Heart right ventricle (tissue), 16 donors: ENCODE measurements around the gene MINDY4. TPM values are rescaled to one million over a fixed set of nuclear protein-coding genes. Genes with fewer than 3 reads are reported as not detected.

Experiments
- ATAC-seq, 8 donors: fragments of 200-7000 bp; cut with Tn5 transposase; one replicate each; pipeline ENCODE4 v1.9.1; 2020; ENCODE audit warnings: mild to moderate bottlenecking in 8 of 8, moderate library complexity in 8 of 8, moderate number of reproducible peaks in 1 of 8
- DNase-seq, 2 donors: peaks; one replicate each; pipeline ENCODE4 v3.0.0-alpha.2; 2020
- H3K27ac ChIP-seq, 10 donors: fragments of 200-600 bp; sonication (generic) in 2 of 10; one replicate each; pipeline versions ENCODE4 v1.5.0 to v1.8.0; 2020 to 2022; ENCODE audit warnings: mild to moderate bottlenecking in 3 of 10
- H3K27me3 ChIP-seq, 7 donors: fragments of 200-600 bp; one replicate each; pipeline ENCODE4 v1.8.0; 2021 to 2022; ENCODE audit warnings: mild to moderate bottlenecking in 2 of 7
- H3K36me3 ChIP-seq, 9 donors: fragments of 200-600 bp; sonication (generic) in 1 of 9; one replicate each; pipeline versions ENCODE4 v1.5.0 to v1.8.0; 2020 to 2022; ENCODE audit warnings: mild to moderate bottlenecking in 2 of 9
- H3K4me1 ChIP-seq, 9 donors: fragments of 200-600 bp; sonication (generic) in 1 of 9; one replicate each; pipeline versions ENCODE4 v1.5.0 to v1.8.0; 2020 to 2022; ENCODE audit warnings: mild to moderate bottlenecking in 4 of 9
- H3K4me3 ChIP-seq, 10 donors: fragments of 200-600 bp; sonication (generic) in 2 of 10; one replicate each; pipeline versions ENCODE4 v1.5.0 to v1.8.0; 2020 to 2022; ENCODE audit warnings: mild to moderate bottlenecking in 7 of 10, moderate library complexity in 2 of 10
- H3K9me3 ChIP-seq, 11 donors: fragments of 200-600 bp in 10 of 11; sonication (generic) in 2 of 11; one replicate each; pipeline versions ENCODE4 v1.5.0 to v1.8.0; 2013 to 2022; ENCODE audit warnings: mild to moderate bottlenecking in 2 of 11, control low read depth in 1 of 11, moderate library complexity in 1 of 11
- CTCF ChIP-seq, 9 donors: fragments of 200-600 bp; sonication (generic) in 2 of 9; IDR thresholded peaks; one replicate each; pipeline versions ENCODE4 v1.5.0 to v1.8.0; 2021 to 2022; ENCODE audit warnings: antibody characterized with exemption in 9 of 9, mild to moderate bottlenecking in 5 of 9, moderate library complexity in 1 of 9
- WGBS, 2 donors: extraction: QIAGEN DNeasy Blood & Tissue Kit; methylation state at CpG; one replicate each; pipeline ENCODE4 v1.1.7; 2013; ENCODE audit warnings: inconsistent platforms in 1 of 2; 5-methylcytosine and 5-hydroxymethylcytosine counted together
- intact Hi-C, 10 donors: fragments of 100-400 bp; cut with DNase I; formaldehyde crosslinking; loops; one replicate each; pipeline versions ENCODE4 v1.11.1 to v1.14.2; 2022
- polyA plus RNA-seq, 2 donors: library from polyadenylated mRNA; stranded (reverse); fragments of 200-250 nt; gene quantifications; one replicate each; pipeline ENCODE4 v1.2.3, GENCODE V29; 2013
- total RNA-seq, 10 donors: library from RNA; stranded (reverse); fragmentation: NEBNext Ultra II Directional in 3 of 10; extraction: Animal tissue kit (Norgen Biotek cat#: 25700) in 3 of 10; gene quantifications; one replicate each; pipeline versions ENCODE4 v1.2.1 to v1.2.4, GENCODE V29; 2021 to 2023
- donor health status: Arrhythmogenic right ventricular cardiomyopathy.
- donor health status: ischemic (EF 13 %, LVEDD 7.1; RV severe dilation, severe dysfunction).
- donor health status: healthy with polysubstance abuse.
- donor health status: DM: no; HTN: yes; CAD: no.
- donor health status: DM: no; HTN: no; CAD: no.
- donor health status: ischemic (EF 25% LVEDD 6.9; RV normal size, moderate dysfunction).
- donor health status: ischemic (EF 25% LVEDD 5.7; RV mildly dilated, moderate dysfunction).
- donor health status: healthy.
- donor health status: DM: yes; HTN: yes; CAD: no.
- donor health status: Ischemic cardiomyopathy.
- donor health status: ischemic (EF 35%, LVEDD 5.7; RV mildly dilated, moderate dysfunction).
- donor health status: nonischemic (EF 11% LVEDD 7.7; RV severe dilation, severe dysfunction).
- donor health status: DM: yes; HTN: yes; CAD: no.
- donor health status: PGD.
- donor health status: ischemic (EF 29% LVEDD 5.4; RV normal size, mild dysfunction).
- donor health status: nonischemic (EF 23%, LVEDD 6.1; RV moderate dilation, normal function).

Gene MINDY4
- total and polyA plus RNA-seq, 12 donors: 1.9 to 5.4 (median 2.8) TPM

- Histone ChIP-seq H3K4me1 (peaks cover 33 to 49% (median 47%) of the 10 kb centered on the region in 9 donors), H3K36me3 (peaks cover 0 to 51% (median 17%) of the 10 kb centered on the region in 9 donors), H3K4me3 (no peak overlapping the region), H3K9me3 (peaks cover 0 to 8% (median 0%) of the 10 kb centered on the region in 11 donors), H3K27ac (peak overlapping the region in 7 of 10 donors; percentile 83 to 91 (median 87)), H3K27me3 (no peaks in the 10 kb centered on the region)
- DNase-seq: peak; percentile 3 to 9
- no peak for TF ChIP-seq CTCF (IDR thresholded peaks at IDR 0.05)
- no peak for ATAC-seq
- intact Hi-C loops: no loop called here
- 92 to 93% methylated on average over 18 to 19 of the region's 19 CpGs for WGBS, 2 donors
Measured at GRCh38 chr7:30923009-30923773, 152.0 kb downstream of the MINDY4 start.

GRCh38 chr7:30923774-30924413 is 152.7 kb downstream of the MINDY4 start:
- DNase-seq (peak; percentile 3 to 6), ATAC-seq (no peak)
- Histone ChIP-seq H3K9me3 (peaks cover 0 to 8% (median 0%) of the 10 kb centered on the region in 11 donors), H3K36me3 (peaks cover 0 to 51% (median 17%) of the 10 kb centered on the region in 9 donors), H3K27me3 (no peaks in the 10 kb centered on the region), H3K27ac (peak overlapping the region in 2 of 10 donors; percentile 44 to 52), H3K4me3 (no peak overlapping the region), H3K4me1 (peaks cover 27 to 42% (median 40%) of the 10 kb centered on the region in 9 donors)
- 84 to 85% methylated on average over 13 of the region's 13 CpGs for WGBS, 2 donors
- intact Hi-C loops: no loop called here
- no peak for TF ChIP-seq CTCF (IDR thresholded peaks at IDR 0.05)

- intact Hi-C loops: no loop called here
- Histone ChIP-seq H3K9me3 (peaks cover 0 to 8% (median 0%) of the 10 kb centered on the region in 11 donors), H3K4me1 (peaks cover 25 to 35% (median 33%) of the 10 kb centered on the region in 9 donors), H3K27me3 (no peaks in the 10 kb centered on the region), H3K36me3 (peaks cover 0 to 51% (median 17%) of the 10 kb centered on the region in 9 donors), H3K27ac (peak overlapping the region in 1 of 10 donors; percentile 44), H3K4me3 (no peak overlapping the region)
- no peak for DNase-seq
- ATAC-seq: no peak
- TF ChIP-seq CTCF (IDR thresholded peaks at IDR 0.05): no peak
Measured at GRCh38 chr7:30924624-30925023, 153.4 kb downstream of the MINDY4 start.

- H3K36me3 ChIP-seq: peaks cover 0 to 51% (median 17%) of the 10 kb centered on the region in 9 donors
- intact Hi-C loops: no loop called here
- H3K4me3 ChIP-seq: no peak overlapping the region
- H3K27ac ChIP-seq: no peak overlapping the region
- DNase-seq: no peak
- H3K4me1 ChIP-seq: peaks cover 21 to 35% (median 33%) of the 10 kb centered on the region in 9 donors
- no peak for TF ChIP-seq CTCF (IDR thresholded peaks at IDR 0.05)
- H3K9me3 ChIP-seq: peaks cover 0 to 8% (median 0%) of the 10 kb centered on the region in 11 donors
- 54 to 74% methylated on average over 2 of the region's 2 CpGs for WGBS, 2 donors
- H3K27me3 ChIP-seq: no peaks in the 10 kb centered on the region
- no peak for ATAC-seq
Measured at GRCh38 chr7:30925117-30925516, 153.9 kb downstream of the MINDY4 start.
